ENCODE data around the gene HLA-DQB2. TPM values are rescaled to one million over a fixed set of nuclear protein-coding genes. Genes with fewer than 3 reads are reported as not detected.
"Not testable (repeated sequence)": the region's sequence is repeated elsewhere in the genome, so short reads cannot be mapped to it uniquely, and the experiment has no call there.

HLA-DQB2 gene
- total RNA-seq, 1 experiment from 2014 or later: 0.38 TPM

DNA sequence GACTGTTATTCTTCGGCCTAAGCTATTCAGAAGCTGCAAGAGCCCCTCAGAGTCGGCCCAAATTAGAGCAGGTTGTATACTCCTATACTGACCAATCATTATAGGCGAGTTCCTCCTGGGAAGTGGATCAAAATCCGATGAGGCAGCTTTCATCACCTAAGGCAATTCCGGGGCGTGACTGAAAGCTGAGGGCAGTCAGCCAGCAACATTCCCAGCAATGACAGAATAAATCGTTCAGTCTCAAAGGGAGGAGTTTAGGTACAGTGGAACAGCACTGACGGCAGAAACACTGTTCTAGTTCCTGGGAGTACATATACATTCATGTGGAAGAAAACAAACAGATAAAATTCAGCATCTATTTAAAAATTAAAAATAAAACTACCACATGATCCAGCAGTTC, 10.8 kb downstream of the HLA-DQB2 start:
- no TSS peak for BruUV-seq (replicated peaks)
- CTCF ChIA-PET: interaction anchor here (0.9 kb wide), 1 partner anchor 35 kb away, joined by 3 read pairs; no protein-coding TSS in a partner anchor
- peak overlapping the region; percentile 20 for H3K4me3 Mint-ChIP-seq (ENCODE audit: low read depth, unreplicated experiment)
- H3K27ac Mint-ChIP-seq (ENCODE audit: unreplicated experiment): no peak overlapping the region
- no peaks in the 10 kb centered on the region for H3K36me3 Mint-ChIP-seq (ENCODE audit: insufficient read depth, unreplicated experiment)
- TF ChIP-seq, protein P1, sequence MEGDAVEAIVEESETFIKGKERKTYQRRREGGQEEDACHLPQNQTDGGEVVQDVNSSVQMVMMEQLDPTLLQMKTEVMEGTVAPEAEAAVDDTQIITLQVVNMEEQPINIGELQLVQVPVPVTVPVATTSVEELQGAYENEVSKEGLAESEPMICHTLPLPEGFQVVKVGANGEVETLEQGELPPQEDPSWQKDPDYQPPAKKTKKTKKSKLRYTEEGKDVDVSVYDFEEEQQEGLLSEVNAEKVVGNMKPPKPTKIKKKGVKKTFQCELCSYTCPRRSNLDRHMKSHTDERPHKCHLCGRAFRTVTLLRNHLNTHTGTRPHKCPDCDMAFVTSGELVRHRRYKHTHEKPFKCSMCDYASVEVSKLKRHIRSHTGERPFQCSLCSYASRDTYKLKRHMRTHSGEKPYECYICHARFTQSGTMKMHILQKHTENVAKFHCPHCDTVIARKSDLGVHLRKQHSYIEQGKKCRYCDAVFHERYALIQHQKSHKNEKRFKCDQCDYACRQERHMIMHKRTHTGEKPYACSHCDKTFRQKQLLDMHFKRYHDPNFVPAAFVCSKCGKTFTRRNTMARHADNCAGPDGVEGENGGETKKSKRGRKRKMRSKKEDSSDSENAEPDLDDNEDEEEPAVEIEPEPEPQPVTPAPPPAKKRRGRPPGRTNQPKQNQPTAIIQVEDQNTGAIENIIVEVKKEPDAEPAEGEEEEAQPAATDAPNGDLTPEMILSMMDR (IDR thresholded peaks at IDR 0.05; ENCODE audit: unreplicated experiment): no peak
- peaks cover 52% of the 10 kb centered on the region for H3K27me3 Mint-ChIP-seq (ENCODE audit: unreplicated experiment)
- no peaks in the 10 kb centered on the region for H3K4me1 Mint-ChIP-seq (ENCODE audit: low read depth, unreplicated experiment)
- intact Hi-C loops (cut with micrococcal nuclease; ENCODE audit: unreplicated experiment): no loop called here
- no peaks in the 10 kb centered on the region for H3K9me3 Mint-ChIP-seq (ENCODE audit: low read depth, unreplicated experiment)
- DNase-seq: peak; percentile 75

DNA sequence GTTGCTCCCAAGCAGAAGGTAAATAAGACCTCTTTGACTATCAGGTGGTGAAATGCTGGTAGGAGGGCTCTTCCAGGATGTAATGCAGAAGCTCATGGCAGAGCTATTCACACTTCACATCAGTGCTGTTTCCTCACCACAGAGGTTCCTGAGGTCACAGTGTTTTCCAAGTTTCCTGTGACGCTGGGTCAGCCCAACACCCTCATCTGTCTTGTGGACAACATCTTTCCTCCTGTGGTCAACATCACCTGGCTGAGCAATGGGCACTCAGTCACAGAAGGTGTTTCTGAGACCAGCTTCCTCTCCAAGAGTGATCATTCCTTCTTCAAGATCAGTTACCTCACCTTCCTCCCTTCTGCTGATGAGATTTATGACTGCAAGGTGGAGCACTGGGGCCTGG, 17.7 kb downstream of the HLA-DQB2 start:
- DNase-seq; H3K36me3 Mint-ChIP-seq (ENCODE audit: insufficient read depth, unreplicated experiment); BruUV-seq (replicated peaks); H3K4me1 Mint-ChIP-seq (ENCODE audit: low read depth, unreplicated experiment); H3K27ac Mint-ChIP-seq (ENCODE audit: unreplicated experiment); CTCF ChIA-PET; H3K4me3 Mint-ChIP-seq (ENCODE audit: low read depth, unreplicated experiment); intact Hi-C loops (cut with micrococcal nuclease; ENCODE audit: unreplicated experiment); H3K9me3 Mint-ChIP-seq (ENCODE audit: low read depth, unreplicated experiment): not testable (repeated sequence)
- peaks cover 84% of the 10 kb centered on the region for H3K27me3 Mint-ChIP-seq (ENCODE audit: unreplicated experiment)

DNA sequence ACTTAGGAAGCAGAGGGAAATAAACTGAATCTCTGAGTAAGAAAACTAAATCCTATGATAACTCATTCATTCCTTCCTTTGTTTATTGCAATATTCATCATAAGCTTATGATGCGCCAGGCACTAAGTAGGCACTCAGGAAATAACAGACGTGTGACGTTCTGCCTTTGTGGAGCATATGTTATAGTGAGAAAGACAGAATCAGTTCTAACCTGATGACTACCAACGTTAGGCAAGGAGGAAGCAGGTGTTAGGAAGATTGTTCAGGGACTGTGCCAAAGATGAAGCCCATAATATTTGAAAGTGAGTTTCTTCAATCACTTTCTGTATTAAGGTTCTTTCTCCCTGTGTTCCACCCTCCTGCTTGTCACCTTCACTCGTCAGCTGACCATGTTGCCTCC, 18.6 kb downstream of the HLA-DQB2 start:
- H3K36me3 Mint-ChIP-seq (ENCODE audit: insufficient read depth, unreplicated experiment): no peaks in the 10 kb centered on the region
- H3K9me3 Mint-ChIP-seq (ENCODE audit: low read depth, unreplicated experiment): no peaks in the 10 kb centered on the region
- intact Hi-C loops (cut with micrococcal nuclease; ENCODE audit: unreplicated experiment): no loop called here
- peaks cover 92% of the 10 kb centered on the region for H3K27me3 Mint-ChIP-seq (ENCODE audit: unreplicated experiment)
- no peak for DNase-seq
- no TSS peak for BruUV-seq (replicated peaks)
- no peak overlapping the region for H3K4me3 Mint-ChIP-seq (ENCODE audit: low read depth, unreplicated experiment)
- no peaks in the 10 kb centered on the region for H3K4me1 Mint-ChIP-seq (ENCODE audit: low read depth, unreplicated experiment)
- CTCF ChIA-PET: no interaction called here
- H3K27ac Mint-ChIP-seq (ENCODE audit: unreplicated experiment): no peak overlapping the region
- TF ChIP-seq, protein P1 (IDR thresholded peaks at IDR 0.05; ENCODE audit: unreplicated experiment): no peak

DNA sequence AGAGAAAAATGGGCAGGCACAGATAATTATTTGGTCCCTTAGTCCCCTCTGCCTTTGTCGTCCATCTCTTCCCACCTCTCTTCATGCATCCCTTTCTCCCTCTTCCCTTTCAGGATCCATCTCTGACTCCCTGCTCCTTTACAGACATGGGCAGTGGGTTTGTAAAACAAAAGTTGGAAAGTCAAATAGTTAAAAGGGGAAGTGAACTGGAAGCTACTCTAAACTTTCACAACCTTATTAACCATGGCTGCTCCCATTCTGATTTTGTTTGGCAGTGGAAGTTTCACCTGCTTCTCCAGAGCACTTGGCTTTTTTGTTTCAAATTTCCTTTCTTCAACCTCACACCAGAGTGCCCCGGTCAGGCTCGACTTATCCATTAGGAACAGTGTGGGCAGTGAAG, 21.0 kb downstream of the HLA-DQB2 start:
- no peak overlapping the region for H3K27ac Mint-ChIP-seq (ENCODE audit: unreplicated experiment)
- H3K27me3 Mint-ChIP-seq (ENCODE audit: unreplicated experiment): peaks cover 97% of the 10 kb centered on the region
- CTCF ChIA-PET: no interaction called here
- TF ChIP-seq, protein P1 (IDR thresholded peaks at IDR 0.05; ENCODE audit: unreplicated experiment): no peak
- no peaks in the 10 kb centered on the region for H3K36me3 Mint-ChIP-seq (ENCODE audit: insufficient read depth, unreplicated experiment)
- H3K9me3 Mint-ChIP-seq (ENCODE audit: low read depth, unreplicated experiment): no peaks in the 10 kb centered on the region
- BruUV-seq (replicated peaks): no TSS peak
- H3K4me1 Mint-ChIP-seq (ENCODE audit: low read depth, unreplicated experiment): no peaks in the 10 kb centered on the region
- H3K4me3 Mint-ChIP-seq (ENCODE audit: low read depth, unreplicated experiment): no peak overlapping the region
- intact Hi-C loops (cut with micrococcal nuclease; ENCODE audit: unreplicated experiment): no loop called here
- no peak for DNase-seq

DNA sequence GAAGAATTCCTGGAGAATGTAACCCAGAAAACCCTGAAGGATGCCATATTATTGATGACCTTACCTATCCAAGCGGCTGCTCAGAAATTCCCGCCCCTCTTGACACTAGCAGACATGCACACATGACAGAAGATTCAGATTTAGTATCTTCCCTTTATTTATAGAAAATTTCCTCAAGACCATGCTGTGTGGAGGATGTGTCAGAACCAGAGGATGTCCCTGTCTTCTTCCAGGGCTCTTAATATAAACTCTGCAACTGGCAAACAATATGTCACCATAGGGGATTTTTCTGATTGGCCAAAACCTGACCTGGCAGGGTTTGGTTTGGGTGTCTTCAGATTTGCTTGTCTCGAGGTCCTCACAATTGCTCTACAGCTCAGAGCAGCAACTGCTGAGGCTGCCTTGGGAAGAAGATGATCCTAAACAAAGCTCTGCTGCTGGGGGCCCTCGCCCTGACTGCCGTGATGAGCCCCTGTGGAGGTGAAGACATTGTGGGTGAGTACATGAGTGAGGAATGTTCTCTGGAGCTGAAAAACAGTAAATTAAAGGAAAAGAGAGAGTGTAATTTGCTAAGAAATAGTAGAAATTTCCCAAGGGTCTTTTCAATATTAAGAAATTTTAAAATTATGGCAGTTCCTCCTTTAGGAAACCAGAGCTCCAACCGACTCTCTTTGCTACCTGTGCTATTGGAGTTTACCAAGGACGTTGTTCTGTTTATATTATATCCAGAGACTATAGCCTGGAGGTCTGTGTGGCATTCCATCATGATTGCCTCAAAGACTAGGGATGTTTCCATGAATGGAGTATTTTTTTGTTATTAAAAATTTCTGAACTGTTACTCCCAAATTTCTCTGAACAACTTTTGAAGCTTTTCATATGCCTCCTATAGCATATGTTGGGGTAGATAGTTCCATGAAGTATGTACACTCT, 22.0 kb downstream of the HLA-DQB2 start, which contains the start of gene HLA-DQA2:
TSS of gene HLA-DQA2 (plus strand) at position 361 of the 930 bp plus-strand sequence. CDS start at position 414, 53 bp downstream.
- Mint-ChIP-seq H3K27me3 (ENCODE audit: unreplicated experiment) (peaks cover 93% of the 10 kb centered on the region), H3K9me3 (ENCODE audit: low read depth, unreplicated experiment) (no peaks in the 10 kb centered on the region), H3K27ac (ENCODE audit: unreplicated experiment) (no peak within 1 kb of the TSS), H3K36me3 (ENCODE audit: insufficient read depth, unreplicated experiment) (no peaks in the 10 kb centered on the region), H3K4me3 (ENCODE audit: low read depth, unreplicated experiment) (no peak within 1 kb of the TSS), H3K4me1 (ENCODE audit: low read depth, unreplicated experiment) (no peaks in the 10 kb centered on the region)
- DNase-seq: no peak
- CTCF ChIA-PET: interaction anchor here (0.7 kb wide), 1 partner anchor 757 kb away, joined by 7 read pairs; no protein-coding TSS in a partner anchor
- no TSS peak for BruUV-seq (replicated peaks)
- intact Hi-C loops (cut with micrococcal nuclease; ENCODE audit: unreplicated experiment): no loop called here
- TF ChIP-seq, protein P1 (IDR thresholded peaks at IDR 0.05; ENCODE audit: unreplicated experiment): no peak

Data from Calu3 (cell line).